ENCODE results near the gene ATRIP.
"Not testable (repeated sequence)": the region's sequence is repeated elsewhere in the genome, so short reads cannot be mapped to it uniquely, and the experiment has no call there.

ATRIP gene

GRCh38 chr3:48470286-48470685, 23.7 kb downstream of the ATRIP start:
- TF ChIP-seq CTCF (conservative IDR thresholded peaks at IDR 0.05; ENCODE audit: low read depth): no peak
- DNase-seq (ENCODE audit: low spot score): no peak
- H3K27ac ChIP-seq: peak overlapping the region; percentile 100
- ChIA-PET POLR2A (ENCODE audit: low non-redundant PET) (interaction anchor here (1.1 to 1.3 kb wide), 2 partner anchors 24 to 35 kb away, joined by 3 to 4 read pairs; partner anchors contain the start of gene ATRIP), CTCF (interaction anchor here (0.6 kb wide), 1 partner anchor 101 kb away, joined by 3 read pairs; no protein-coding TSS in a partner anchor)

GRCh38 chr3:48472673-48472922, 26.1 kb downstream of the ATRIP start:
- POLR2A ChIA-PET (ENCODE audit: low non-redundant PET): no interaction called here
- no peak for DNase-seq (ENCODE audit: low spot score)
- no peak for TF ChIP-seq CTCF (conservative IDR thresholded peaks at IDR 0.05; ENCODE audit: low read depth)
- CTCF ChIA-PET: interaction anchor here (1.4 kb wide), 1 partner anchor 37 kb away, joined by 5 read pairs; no protein-coding TSS in a partner anchor
- H3K27ac ChIP-seq: peak overlapping the region; percentile 100

- ChIA-PET CTCF (interaction anchor here (0.9 to 1.4 kb wide), 3 partner anchors 32 to 76 kb away, joined by 4 to 6 read pairs (median 5); no protein-coding TSS in a partner anchor), POLR2A (ENCODE audit: low non-redundant PET) (no interaction called here)
- peak; percentile 87 for DNase-seq (ENCODE audit: low spot score)
- peak overlapping the region; percentile 100 for H3K27ac ChIP-seq
- TF ChIP-seq CTCF (conservative IDR thresholded peaks at IDR 0.05; ENCODE audit: low read depth): peak; percentile 43
Observed at GRCh38 chr3:48472923-48473616, 26.5 kb downstream of the ATRIP start.

GRCh38 chr3:48473617-48473952, 27.0 kb downstream of the ATRIP start:
- DNase-seq (ENCODE audit: low spot score): no peak
- ChIA-PET CTCF (interaction anchor here (0.6 to 1.4 kb wide), 4 partner anchors 26 to 76 kb away, joined by 4 to 6 read pairs (median 4); no protein-coding TSS in a partner anchor), POLR2A (ENCODE audit: low non-redundant PET) (no interaction called here)
- H3K27ac ChIP-seq: peak overlapping the region; percentile 100
- TF ChIP-seq CTCF (conservative IDR thresholded peaks at IDR 0.05; ENCODE audit: low read depth): no peak

- CTCF ChIA-PET: interaction anchor here (0.6 to 1.4 kb wide), 5 partner anchors 17 to 75 kb away, joined by 3 to 6 read pairs (median 4); no protein-coding TSS in a partner anchor
- POLR2A ChIA-PET (ENCODE audit: low non-redundant PET); DNase-seq (ENCODE audit: low spot score): not testable (repeated sequence)
- peak overlapping the region; percentile 100 for H3K27ac ChIP-seq
Observed at GRCh38 chr3:48474031-48474430, 27.5 kb downstream of the ATRIP start.

- ChIA-PET POLR2A (ENCODE audit: low non-redundant PET) (no interaction called here), CTCF (interaction anchor here (0.5 kb wide), 1 partner anchor 39 kb away, joined by 3 read pairs; no protein-coding TSS in a partner anchor)
- no peak for TF ChIP-seq CTCF (conservative IDR thresholded peaks at IDR 0.05; ENCODE audit: low read depth)
- peak overlapping the region; percentile 100 for H3K27ac ChIP-seq
- DNase-seq (ENCODE audit: low spot score): no peak
Observed at GRCh38 chr3:48474619-48475018, 28.1 kb downstream of the ATRIP start.

- no peak for DNase-seq (ENCODE audit: low spot score)
- TF ChIP-seq CTCF (conservative IDR thresholded peaks at IDR 0.05; ENCODE audit: low read depth): no peak
- peak overlapping the region; percentile 100 for H3K27ac ChIP-seq
- POLR2A ChIA-PET (ENCODE audit: low non-redundant PET): no interaction called here
- CTCF ChIA-PET: interaction anchor here (0.5 kb wide), 1 partner anchor 40 kb away, joined by 3 read pairs; no protein-coding TSS in a partner anchor
Observed at GRCh38 chr3:48475188-48475587, 28.7 kb downstream of the ATRIP start.
